GM21825 (cell line): ENCODE results near the gene NRXN3.

ENCODE experiments used
- ATAC-seq: cut with Tn5 transposase; IDR thresholded peaks from one replicate; pipeline ENCODE4 v1.9.1; 2021; ENCODE audit warnings: mild to moderate bottlenecking, moderate library complexity; ENCODE audit not compliant: unreplicated experiment

The NRXN3 gene

DNA sequence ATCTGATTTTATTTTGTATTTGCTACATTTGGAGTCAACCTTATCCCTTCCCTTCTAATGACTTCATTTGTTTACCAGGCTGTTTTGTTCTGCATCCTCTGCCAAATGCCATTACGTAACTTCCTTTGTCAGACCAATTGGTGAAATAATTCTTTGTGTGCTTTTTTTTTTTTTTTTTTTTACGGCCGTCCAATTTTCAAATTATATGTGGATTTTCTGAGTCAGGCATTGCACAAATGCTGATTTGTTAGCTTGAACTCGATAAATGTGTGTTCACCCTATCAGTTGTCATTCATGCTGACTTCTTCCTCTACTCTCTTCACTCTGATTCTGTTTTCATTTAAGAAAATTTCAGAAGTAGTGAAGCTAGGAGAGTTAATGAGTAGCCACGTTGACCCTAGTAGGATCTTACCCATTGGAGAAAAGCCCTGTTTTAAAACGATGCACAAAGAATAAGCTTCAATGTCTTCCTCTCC, 1654.9 kb downstream of the NRXN3 start:
- ATAC-seq = no peak

DNA sequence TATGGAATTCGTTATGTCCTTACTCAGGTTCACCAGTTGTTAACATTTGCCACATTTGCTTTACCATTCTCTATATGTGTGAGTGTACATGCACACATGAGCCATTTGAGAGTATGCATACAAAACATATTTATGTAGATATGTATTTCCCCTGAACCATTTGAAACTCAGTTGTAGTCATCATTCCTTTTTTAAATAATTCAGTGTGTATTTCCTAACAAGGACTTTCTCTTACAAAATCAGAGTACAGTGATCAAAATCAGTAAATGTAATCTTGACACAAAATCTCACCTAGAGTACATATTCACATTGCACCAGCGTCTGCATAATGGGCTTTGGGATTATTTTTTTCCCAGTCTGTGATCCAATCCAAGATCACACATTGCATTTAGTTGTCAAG, 1656.2 kb downstream of the NRXN3 start:
- no peak for ATAC-seq

DNA sequence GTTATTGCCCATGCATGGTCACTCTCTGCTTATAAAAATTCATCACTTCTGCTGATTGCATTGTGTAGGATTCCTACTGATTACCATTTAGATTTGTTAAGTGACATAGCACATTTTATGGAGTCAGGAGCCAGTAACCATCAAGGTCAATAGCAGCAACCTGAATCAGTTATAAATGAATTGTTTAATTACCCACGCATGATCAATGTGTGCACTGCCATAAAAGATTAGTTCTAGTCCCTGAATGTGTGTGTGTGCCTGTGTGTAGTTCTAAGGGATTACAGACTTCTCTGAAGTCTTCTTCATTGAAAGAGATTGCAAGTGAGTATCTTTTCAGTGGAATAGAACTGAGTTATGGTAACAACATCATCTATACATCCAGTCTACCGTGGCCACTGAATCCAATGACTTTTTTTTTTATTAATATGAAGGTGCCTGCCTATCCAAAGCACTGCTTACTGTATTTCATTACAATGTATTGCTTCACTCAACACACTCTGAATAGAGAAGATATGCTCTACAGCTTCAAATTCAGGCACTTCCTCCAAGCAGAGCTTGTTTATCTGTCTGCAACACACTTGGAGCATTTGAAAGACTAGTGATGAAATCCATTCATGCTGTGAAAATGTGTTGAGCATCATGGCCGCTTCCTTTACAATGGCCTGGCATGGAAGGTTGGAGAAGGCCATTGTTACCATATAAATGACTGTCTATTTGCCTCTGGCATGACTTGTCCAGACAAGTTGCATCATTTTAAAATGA, 1659.4 kb downstream of the NRXN3 start:
- ATAC-seq = no peak

DNA sequence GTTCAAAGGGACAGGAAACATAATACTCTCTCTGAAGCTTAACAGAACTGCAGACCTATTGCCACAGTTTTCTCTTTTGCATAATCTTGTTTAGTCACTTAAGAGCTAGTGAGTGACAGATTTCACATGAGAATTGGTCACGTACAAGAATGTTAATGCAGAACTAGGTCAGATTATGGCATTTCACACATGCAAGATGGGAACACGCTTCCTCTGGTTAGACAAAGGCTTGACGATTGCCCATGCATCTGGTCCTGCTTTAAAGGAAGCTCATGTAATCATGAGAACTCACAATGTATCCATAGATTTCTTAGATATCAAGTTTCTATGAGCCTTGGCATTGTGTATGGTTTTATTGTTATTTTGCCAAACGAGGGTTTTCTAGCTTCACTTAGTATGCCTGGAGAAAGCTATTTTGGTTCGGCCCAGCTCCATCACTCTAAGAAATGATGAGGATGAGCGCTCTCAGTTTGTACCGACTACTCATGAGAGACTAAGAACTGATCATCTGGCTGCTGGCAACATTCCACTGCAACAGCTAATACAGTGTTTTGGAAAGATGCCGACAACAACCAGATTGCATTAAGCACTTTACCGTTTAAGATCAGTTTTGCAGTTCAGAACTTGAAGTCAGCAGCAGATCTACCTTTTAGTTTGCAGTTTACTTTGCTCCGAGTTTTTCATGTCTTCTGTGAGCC, 1661.2 kb downstream of the NRXN3 start:
- ATAC-seq = no peak

DNA sequence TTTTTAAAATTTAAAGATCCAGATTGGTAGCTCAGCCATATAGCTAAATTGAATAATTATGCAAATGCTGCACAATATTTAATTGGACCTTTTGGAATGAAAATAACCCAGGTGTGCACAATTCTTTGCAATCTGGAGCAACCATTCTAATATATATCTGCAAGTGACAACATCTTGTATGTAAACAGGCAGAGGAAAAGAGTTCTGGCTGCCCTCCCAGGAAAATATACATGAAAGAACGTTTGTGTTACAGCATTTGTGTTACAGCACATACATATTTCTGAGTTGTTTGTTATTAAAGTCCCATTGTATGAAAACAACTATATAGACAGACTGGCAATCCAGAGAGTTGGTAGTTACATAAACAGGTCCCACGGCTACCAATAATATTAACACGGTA, 1663.6 kb downstream of the NRXN3 start:
- ATAC-seq = no peak

DNA sequence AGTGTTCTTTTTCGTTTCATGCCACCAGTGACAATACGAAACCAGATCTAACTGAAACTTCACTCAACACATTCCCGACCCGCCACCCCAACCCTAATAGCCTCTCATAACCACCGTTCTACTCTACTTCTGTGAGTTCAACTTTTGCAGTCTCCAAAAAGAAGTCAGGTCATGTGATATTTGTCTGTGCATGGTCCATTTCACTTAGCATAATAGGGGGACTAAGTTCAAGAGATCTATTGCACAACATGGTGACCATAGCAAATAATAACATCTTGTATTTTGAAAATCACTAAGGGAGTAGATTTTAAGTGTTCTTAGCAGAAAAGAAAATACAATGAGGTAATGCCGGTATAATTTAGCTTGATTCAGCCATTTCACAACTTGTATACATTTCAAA, 1664.7 kb downstream of the NRXN3 start:
- no peak for ATAC-seq

DNA sequence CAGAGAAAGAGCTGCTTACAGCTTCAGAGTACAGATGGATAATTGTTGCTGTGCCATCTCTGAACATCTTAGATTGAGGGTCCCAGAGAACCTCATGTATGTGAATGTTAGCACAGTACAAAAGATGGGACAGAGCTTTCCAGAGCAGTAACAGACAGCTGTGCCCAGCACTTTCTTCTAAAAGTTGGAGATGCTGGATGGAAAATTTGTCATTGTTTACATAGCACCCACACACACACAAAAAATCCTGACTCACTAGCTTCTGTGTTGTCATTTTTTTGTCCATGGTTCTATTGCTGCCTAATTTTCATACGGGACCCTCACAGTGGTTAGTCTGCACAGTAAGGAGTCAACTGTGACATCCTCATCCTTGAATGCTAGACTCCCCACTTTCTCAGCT, 1666.4 kb downstream of the NRXN3 start:
- no peak for ATAC-seq

DNA sequence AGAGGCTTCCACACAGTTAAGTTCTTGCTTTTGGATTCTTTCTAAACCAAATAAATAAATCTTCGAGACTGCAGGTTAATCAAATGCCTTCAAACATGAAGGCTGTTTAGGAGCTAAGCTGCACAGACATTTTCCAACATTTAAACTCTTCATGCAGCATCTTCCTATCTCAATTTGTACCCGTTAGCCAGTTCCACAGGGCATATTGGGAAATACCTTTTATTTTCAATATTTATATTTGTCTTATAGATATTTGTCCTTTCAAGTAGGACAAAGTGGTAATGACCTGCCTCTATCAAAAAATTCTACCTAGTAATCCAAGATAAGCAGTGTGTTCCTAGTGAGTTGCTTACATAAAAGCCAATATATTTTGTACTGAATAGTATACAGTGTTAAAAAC, 1667.5 kb downstream of the NRXN3 start:
- no peak for ATAC-seq

DNA sequence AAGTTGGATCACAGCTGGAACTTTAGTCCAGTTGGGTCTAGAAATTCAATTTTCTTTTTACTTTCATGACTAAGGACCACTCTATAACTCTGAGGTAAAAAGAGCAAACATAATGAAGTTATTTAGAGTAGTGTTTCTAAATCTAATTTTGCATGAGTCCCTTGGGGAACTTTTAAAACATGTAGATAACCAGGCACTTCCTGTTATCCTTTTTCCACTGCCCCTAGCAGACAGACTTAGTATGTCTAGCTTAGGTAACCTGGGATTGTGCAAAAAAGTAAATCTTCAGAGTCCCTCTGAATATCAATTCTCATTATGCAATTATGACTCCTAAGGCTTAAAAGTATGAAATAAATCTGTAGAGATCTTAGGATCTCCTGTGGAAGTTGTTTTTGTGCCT, 1669.9 kb downstream of the NRXN3 start:
- ATAC-seq = no peak

DNA sequence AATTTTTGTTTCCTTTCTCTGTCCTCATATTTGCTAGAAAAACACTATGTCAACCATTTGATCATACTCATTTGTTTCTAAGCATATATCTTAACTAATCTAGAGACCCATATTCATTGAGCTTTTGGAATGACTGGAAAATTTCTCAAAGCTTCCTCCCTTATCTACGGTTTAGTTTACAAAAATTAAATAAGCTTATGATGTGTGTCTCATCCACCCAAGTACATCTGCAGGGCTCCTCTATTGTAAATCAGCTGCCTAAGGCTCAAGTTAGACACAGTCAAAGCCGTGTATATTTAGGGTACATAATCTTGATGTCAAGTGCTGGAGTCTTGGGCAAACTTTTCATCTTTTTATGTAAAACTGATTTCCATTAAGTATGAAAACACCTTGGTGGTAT, 1670.7 kb downstream of the NRXN3 start:
- no peak for ATAC-seq

DNA sequence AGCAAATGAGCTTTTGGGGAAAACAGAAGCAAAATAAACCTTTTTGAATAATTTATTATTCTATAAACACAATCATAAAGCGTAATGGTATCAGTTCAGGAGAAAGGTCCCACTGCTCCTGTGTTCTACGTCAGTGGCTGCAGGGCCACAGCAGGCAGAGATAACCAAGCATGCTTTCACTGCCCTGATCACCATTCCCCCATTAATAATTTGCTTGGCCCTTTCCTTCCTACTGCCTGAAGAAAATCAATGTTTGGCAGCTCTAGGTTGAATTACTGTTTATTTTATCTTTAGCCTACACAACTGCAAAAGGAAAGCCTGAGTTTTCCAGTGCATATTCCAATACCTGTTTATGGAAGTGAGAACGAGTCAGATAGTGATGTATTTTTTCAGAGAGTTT, 1671.3 kb downstream of the NRXN3 start:
- ATAC-seq = no peak

DNA sequence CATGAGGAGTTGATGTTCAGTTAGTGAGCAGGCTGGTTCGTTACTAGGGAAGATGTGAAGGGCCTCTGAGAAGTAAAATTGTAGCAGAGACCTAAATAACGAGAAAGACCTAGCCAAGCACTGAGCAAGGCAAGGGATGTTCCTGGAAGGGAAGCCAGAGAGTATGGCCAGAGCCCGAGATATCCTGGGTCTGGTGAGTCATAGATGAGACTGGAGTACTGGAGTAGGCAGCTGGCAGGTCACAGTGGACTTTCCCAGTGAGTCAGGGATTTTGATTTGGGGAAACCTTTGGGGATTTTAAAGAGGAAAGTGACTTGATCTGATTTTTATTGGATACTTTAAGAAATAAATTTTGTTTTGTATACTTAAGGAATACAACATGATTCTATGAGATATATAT, 1672.1 kb downstream of the NRXN3 start:
- ATAC-seq = no peak

DNA sequence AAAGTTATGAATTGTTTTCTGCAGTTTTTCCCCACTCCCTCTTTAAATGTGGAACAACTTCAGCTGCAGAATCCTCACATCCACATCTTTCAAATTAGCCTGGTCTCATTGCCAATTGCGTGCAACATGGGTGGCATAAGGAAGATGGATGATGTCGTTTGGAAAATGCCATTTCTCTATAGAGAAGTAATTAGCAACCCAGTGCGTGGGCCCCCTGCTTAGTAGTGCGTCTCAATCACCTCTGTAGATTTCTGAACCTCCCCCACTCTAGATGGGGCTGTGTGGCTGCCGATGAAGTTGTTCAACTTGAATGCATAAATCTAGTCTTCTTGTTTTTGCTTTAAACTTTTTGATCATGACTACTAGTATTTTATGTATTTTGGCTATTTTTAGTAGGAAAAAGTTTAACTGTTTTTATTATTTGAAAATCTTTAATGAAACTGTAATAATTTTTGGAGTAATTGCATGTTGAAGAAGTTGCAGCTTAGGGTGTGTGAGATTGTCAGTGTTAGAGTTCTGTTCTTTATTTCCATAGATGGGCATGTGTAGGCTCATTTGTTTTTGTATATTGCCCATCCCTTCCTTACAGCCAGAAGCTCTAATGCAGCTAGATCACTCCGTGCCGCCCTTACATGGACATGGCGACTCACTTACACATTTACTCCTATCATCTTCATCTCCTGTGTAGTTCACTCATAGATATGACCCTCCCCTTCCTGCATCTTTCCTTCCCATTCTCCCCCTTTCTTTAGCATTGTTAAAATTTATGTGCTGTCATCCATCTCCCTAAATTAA, 1683.0 kb downstream of the NRXN3 start:
- no peak for ATAC-seq

DNA sequence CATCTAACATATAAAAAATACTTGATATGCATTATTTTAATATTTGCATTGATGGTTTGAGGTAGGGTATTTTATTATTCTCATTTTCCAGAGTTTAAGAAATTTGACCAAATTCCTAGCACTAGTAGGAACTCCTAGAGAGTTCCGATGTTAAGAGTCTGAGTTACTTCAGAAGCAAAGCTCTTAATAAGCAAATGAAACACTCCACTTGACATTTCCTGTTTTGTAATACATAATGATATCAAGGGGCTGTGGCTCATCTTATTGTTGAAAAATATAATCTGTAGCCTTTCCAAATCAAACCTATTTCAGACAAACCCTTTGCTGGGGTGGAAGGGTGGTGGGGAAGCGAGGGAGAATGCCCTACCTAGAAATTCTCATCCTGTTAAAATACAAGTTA, 1685.6 kb downstream of the NRXN3 start:
- ATAC-seq = no peak

DNA sequence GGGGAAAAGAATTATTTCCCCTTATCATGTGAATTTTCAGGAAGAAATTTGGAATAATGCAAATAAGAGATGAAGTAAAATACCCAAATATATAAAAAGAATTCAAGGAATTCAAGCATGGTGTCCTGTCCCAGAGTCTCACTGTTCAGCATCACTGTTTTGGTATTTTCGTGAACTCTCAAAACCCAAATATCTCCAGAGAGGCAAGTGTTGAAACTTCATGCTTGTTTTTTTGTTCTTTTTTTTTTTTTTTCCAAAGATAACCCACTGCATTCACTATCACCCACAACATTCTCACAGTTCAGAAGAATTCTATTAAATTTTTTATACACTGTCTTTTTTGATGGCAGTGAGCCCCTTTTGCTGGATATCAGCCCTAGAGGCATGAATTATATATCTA, 1686.2 kb downstream of the NRXN3 start:
- ATAC-seq = no peak

DNA sequence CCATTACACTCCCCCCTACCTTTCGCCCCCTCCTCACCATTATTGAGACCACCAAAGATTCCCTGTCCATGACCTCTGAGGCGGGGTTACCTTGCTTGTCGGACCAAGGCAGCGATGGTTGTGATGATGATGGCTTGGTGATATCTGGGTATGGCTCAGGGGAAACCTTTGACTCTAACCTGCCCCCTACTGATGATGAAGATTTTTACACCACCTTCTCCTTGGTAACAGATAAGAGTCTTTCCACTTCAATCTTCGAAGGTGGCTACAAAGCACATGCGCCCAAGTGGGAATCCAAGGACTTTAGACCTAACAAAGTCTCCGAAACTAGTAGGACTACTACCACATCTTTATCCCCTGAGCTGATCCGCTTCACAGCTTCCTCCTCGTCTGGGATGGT, 1690.9 kb downstream of the NRXN3 start:
- no peak for ATAC-seq

DNA sequence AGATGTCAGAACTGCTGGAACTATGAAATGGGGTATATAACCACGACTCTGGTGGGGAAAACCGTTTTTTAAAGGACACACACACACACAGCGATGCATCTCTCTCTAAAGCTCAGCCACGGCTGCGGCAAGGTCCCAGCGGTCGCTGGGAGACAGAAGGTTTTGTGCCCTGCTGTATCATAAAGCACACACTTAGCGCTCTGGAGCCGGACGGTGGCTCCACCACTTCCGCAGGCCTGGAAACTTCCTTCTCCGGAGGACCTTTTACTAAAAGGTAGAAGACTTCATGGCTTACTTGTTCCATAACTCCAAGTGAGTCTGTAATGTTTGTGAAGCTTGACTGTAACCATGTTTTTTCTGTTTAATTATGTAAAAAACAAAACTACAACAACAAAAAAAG, 1691.9 kb downstream of the NRXN3 start:
- ATAC-seq = no peak

DNA sequence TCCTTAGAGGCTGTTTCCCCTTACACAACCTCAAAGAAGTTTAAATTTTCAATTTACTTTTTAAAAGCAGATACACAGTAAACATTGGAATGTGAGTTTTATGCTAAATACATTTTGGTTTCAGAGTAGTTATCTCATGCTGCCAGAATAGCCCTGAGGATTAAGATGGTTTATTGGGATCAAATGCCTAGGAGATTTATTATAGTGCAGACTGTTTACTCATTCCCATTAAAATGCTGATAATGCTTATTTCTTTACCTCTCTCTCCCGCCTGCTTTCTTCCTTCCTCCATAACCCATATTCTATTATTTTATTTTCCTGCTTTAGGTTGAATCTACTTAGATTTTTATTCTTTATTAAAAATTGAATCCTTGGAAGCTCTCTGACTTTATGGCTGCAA, 1701.0 kb downstream of the NRXN3 start:
- no peak for ATAC-seq

DNA sequence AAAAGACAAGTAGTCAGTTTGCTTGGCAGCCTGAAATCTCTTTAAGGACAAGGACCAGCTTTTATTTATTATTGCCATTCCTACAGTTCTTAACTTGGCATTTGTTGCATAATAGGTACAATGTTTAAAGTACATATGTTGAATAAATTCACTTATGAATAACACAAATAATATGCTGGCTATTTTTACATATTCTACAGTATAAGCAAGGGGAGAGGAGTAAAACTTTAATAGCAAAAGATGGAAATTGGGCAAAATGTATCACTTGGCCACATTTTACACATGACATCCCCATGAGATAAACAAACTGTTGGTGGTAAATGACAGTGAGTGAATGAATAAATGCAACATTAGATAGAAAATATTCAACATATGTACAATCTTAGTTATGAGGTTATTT, 1708.1 kb downstream of the NRXN3 start:
- no peak for ATAC-seq

DNA sequence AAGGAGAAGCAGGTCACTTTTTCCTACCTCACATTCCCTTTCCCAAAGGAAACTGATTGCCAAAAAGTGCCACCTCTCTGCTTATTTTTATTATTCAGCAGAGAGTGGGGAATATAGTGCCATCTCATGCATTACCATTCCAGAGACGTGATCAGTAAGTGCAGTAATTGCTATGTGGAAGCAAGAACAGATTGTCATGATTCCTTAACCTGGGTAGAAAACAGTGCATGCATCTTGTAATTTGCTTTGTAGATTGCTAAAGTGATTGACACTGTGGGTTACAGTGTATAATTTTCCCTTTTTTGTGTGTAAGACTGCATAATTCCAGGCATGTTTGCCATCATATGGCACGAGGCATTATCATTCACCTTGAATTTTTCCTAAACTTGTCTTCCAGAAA, 1708.6 kb downstream of the NRXN3 start:
- no peak for ATAC-seq

DNA sequence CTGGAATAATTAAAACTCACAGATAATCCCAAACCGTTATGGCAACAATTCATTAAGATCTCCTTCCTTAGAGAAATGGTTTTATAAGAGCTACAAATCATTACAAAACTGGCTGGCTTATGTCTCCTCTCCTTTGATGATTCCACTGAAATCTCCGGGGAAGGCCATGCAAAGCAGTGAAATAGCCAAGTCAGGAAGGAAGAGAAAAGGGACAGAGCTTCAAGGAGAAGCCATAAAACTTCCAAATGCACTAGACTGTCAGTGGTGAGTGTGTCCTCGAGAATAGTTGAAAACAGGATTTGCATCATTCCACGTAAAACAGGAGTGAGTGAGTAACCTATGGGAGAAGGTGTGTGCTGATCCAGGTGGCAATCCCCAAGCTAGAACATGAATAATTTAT, 1711.1 kb downstream of the NRXN3 start:
- ATAC-seq = no peak

DNA sequence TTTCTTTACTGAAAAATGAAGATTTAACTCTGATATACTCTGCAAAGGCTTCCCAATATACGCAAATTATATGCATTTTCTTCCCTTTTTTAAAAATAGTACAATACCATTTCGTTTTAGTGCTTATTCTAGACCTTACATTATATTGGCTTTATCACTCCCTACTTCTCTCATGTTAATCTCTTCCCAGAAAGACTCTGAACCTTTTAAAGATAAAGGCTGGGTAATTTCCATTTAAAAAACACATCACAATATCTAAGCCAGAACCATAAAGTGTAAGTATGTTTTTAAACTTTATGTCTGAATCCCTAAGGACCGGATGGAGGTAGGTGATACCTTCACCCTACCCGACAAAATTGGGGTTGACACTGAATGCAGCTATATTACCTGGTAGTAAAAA, 1720.4 kb downstream of the NRXN3 start:
- ATAC-seq = no peak
